ENCODE measurements around the gene ANKS1B.

Gene ANKS1B

DNA sequence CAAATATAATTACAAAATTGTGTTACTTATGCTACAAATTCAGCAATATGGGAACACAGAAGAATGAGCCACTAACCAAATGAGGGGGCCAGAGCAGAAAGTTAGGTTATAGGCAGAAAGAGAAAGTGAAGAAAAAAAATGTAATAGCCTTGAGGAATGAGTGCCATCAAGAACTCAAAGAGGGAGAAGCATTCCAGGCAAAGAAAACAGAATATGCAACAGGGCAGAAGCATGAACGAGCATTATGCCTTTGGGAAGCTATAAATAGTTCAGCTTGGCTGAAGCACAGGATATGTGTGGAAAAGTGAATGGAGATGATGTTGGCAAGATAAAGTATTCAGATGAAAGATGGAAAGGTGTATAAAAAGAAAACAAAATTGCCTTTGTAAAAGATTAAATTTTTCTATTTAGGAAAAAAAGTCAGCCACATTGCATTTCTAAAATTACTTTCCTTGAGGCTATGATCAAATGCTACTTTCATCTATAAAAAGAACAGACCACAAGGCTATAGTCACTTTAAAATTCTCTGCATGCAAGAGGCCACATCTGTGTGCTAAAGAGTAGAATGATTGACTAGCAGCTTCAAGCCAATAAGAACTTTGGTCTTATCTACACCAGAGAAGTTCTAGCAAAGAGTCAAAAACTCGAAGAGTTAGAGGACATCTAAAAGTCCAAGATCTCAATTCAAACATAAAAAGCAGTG, 530.7 kb downstream of the ANKS1B start:
- peak; percentile 8 for DNase-seq (ENCODE audit: low spot score)

DNA sequence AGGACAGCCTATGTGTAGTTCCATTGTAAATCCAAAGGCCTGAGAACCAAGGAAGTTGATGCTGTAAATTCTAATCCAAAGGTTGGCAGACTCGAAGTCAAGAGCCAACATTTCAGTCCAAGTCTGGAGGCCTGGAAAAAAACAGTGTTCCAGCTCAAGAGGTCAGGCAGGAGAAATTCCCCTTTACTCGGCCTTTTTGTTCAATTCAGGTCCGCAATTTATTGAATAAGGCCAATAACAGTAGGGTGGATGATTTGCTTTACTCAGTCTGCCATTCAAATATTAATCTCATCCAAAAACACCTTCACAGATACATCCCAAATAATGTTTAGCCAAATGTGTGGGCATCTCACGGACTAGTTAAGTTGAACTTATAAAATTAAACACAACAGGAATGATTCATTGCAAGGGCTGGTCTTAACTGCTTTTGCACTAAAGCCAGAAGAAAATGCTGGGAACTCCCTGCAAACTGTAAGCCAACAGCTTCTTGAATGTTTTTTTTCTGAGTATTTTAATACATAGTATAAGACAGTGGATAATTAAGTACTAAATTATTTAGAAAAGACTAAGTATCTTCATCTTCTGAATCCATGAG, 534.6 kb downstream of the ANKS1B start:
- DNase-seq (ENCODE audit: low spot score) = no peak

DNA sequence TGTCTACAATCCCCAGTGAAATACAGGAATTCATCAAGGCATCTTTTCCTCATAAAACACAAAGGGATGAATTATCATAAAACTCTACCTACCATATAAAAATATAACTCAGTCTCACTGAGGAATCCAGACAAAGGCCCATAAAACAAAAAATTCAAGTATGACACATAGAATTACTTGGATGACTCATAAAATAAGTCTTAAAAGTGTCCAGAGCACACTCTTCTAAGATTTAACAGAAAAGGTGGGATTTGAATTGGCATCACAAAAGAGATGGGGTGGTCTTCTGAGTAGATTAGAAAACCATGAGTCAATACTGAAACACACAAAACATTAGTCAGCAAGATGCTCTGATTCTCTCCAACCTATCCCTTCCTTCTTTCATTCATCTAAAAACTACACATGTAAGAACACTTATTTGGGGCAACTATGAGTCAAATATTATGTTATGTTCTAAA, 539.8 kb downstream of the ANKS1B start:
- DNase-seq (ENCODE audit: low spot score) = no peak

DNA sequence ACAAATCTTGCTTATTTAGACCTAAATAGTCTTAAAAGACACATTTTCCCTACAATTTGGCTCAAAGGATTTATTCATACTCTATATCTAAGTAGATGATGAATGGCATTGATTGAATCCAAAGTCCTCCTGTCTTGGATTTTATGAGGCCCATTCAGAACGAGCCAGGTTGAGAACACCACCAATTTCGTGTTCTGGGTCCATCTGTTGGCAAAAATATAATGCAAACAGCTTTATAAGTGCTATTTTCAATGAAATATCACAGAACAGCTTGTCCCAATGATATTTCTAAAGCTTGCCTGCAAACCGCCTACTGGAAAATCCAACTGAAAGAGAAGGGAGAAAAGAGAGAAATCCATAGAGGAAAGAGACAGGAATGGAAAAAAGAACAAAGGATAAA, 542.0 kb downstream of the ANKS1B start:
- no peak for DNase-seq (ENCODE audit: low spot score)

DNA sequence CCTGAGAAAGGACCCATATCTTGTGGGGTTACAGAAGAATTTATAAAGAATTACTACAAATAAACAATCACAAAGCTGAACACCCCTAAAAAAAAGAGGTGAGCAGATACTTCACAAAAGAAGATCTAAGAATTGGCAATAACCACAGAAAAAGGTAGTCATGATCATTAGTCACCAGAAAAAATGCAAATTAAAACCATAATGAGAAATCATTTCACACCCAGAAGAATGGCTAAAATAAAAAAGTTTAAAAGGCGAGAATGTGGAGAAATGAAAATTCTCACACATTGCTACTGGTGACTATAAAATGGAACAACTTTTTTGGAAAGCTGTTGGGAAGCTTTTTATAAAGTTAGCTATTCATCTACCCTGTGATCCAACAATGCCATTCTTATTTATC, 545.3 kb downstream of the ANKS1B start:
- DNase-seq (ENCODE audit: low spot score) = no peak

GRCh38 chr12:99436584-99436983, 548.2 kb downstream of the ANKS1B start:
- DNase-seq (ENCODE audit: low spot score) = no peak

DNA sequence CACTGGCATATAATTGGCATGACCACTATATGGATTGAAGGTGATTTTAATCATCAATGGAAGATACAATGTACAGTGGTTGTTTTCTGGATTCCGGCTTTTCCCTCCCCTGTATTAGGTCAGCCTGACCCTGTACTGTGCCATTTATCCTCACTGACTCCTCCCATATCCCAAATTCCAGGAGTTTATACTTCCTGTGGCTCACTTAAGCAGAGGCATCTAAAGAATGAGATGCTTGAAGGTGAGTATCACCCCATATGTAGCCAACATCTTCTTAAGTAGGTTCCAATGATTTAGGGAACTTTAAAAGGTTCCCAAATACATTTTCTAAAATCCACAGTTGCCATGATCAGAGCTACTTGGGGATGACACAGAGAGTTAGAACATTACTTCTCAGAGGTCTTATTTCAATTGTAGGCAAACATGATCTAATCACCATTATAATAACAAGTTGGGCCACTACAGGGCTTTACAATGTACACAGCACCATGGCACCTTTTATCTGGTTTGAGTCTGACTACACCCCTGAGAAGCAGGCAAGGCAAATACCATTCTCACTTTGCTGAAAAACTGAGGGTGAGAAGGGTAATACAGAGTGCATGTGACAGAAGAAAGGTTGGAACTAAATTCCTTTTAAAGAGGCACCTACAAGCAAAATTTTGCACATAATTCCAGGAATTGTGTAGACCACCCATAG, 549.5 kb downstream of the ANKS1B start:
- no peak for DNase-seq (ENCODE audit: low spot score)

DNA sequence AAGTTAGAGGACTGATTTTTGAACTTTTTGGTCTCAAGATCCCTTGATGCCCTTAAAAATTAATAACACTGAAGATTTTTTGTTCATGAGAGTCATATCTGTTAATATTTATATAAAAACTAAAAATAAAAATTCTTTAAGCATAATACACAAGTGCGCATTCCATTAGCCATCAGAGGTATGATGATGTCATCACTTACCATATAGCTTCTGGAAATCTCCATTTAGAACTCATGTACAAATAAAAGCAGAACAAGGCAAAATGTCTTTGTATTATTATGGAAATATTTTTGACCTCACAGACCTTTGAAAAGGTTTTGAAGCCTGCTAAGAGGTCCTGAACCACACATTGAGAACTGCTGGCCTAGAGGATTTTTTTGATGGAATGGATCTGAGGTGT, 551.6 kb downstream of the ANKS1B start:
- DNase-seq (ENCODE audit: low spot score) = no peak

- DNase-seq (ENCODE audit: low spot score) = no peak
These were observed 553.5 kb downstream of the ANKS1B start for GRCh38 chr12:99431203-99431602.

- no peak for DNase-seq (ENCODE audit: low spot score)
These were observed 557.6 kb downstream of the ANKS1B start for GRCh38 chr12:99427104-99427503.

DNA sequence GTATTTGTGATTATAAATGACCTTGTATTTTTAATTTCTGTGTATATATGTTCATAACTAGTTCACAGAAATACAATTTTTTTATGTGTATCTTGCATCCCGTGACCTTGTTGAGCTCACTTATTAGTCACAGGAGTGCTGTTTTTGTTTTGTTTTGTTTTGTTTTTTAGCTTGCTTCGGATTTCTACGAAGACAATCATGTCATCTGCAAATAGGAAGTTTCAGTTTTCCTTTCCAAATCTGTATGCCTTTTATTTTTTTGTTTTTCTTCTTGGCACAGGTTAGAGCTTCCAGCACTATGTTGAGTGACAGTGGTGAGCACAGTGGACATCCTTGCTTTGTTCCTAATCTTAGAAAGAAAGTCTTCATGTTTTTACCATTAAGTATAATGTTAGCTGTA, 566.4 kb downstream of the ANKS1B start:
- DNase-seq (ENCODE audit: low spot score) = no peak

DNA sequence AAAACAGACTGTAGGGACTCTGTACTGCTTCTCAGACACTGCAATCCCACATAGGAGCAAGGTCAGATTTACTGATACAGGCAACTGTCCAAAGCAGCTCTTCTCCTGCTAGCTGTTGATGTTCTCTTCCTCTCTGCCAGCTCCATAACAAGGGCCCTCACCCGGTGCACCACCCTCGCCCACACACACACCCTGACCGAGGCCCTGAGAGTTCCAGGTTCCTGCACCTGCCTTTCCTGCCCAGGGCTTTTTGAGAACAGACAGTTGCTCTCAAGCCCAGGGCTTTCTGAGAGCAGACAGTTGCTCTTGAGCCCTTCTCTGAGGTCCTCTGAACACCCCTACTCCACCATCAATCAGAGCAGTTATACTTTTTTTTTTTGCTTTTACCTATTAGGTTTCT, 571.0 kb downstream of the ANKS1B start:
- DNase-seq (ENCODE audit: low spot score) = no peak

DNA sequence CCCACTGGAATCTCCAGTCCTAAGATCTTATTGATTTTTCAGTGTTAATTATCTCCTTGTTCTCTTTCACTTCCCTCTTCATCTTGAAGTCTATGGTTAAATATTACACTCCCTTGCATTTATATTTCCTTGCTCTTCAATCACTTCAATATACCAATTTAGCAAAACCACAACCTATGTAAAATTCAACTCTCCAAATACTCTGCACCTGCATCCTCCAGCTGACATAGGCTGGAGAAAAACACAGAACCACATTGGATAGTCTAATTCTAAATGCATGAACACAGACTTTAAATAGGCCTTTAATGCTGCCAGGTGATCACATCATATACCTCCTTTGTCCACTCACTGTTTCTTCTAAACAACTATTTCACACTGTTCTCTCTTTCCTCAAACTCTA, 591.0 kb downstream of the ANKS1B start:
- no peak for DNase-seq (ENCODE audit: low spot score)

DNA sequence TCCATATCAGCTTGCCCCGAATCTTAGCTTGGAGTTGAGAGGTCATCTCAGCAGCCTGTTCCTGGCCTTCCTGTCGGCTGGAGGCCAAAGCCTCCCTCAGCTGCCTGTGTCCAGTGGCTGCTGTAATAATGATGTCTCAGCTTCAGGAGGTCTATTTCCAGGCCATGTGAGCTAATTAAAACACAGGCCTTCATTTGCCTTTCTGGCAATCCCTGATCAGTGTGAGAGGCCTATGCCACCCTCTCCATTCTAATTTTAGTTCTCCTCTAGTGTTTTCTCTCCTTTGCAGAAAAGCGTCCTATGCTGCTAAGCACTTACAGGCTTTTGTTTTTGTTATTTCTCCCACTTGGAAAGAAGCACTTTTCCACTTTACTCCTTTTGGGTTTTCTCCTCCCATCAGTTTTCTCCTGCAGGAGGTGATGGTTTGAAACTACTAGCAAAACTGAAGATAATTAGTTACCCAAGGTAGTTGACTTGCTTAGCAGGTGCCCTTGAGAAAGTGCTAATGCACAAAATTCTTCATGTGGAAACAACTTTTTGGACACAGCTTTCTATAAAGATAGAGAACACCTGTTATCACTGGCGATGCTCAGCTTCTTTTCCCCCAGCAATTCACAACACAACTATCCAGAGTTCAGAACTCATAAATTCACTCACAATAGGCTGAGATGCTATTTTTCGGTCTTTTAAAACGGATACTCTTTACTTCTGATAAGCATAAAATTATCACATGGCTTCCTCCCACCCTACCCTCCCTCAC, 592.5 kb downstream of the ANKS1B start:
- no peak for DNase-seq (ENCODE audit: low spot score)

DNA sequence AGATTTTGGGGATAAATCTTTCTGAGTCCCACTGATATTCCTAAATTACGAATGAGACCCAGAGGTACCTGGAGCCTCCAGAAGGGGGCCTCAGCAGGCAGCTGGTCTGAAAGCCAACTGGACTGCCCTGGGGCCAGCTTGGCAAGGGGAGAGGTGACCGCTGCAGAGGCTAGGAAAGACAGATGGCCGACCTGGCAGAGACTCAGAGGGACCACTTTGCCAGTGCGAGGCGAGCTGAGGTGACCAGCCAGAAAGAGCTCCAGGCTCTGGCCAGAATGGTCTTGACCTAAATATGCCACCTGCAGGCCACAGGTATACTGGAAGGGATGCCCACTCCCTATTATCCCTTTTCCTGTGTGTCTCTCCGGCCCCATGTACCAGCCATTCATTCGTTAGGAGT, 594.0 kb downstream of the ANKS1B start:
- peak; percentile 29 for DNase-seq (ENCODE audit: low spot score)

- DNase-seq (ENCODE audit: low spot score) = no peak
These were observed 595.0 kb downstream of the ANKS1B start for GRCh38 chr12:99389751-99390150.

- DNase-seq (ENCODE audit: low spot score) = no peak
These were observed 596.0 kb downstream of the ANKS1B start for GRCh38 chr12:99388671-99389195.

DNA sequence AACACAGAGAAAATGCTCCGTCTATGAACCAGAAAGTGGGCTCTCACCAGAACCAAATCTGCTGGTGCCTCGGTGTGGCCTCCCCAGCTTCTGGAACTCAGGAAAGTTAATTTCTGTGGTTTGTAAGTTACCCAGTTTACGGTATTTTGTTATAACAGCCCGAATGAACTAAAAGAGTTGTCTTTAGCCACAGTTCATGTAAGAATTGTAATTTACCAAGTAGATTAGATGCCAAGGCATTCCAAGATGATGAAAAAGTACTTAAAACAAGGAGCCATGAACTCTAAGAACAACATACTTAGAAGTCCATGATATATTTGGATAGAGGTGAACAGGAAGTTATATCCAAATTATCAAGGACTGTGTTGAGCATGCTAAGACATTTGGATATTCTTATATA, 597.1 kb downstream of the ANKS1B start:
- no peak for DNase-seq (ENCODE audit: low spot score)

DNA sequence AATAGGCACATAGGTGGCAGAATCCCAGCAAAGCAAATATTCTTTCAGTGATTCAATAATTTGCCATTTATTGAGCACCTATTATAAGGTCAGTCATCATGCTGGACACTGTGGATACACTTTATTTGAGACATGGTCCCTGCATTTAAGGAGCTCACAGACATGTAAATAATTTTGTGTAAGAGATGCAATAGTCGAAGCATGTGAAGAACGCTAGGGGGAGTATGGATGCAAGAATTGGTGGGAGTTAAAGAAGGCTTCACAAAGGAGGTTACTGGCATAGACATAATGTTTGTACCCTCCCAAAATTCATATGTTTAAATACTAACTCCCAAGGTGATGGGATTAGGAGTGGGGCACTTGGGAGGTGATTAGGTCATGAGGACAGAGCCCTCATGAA, 597.8 kb downstream of the ANKS1B start:
- peak; percentile 40 for DNase-seq (ENCODE audit: low spot score)

DNA sequence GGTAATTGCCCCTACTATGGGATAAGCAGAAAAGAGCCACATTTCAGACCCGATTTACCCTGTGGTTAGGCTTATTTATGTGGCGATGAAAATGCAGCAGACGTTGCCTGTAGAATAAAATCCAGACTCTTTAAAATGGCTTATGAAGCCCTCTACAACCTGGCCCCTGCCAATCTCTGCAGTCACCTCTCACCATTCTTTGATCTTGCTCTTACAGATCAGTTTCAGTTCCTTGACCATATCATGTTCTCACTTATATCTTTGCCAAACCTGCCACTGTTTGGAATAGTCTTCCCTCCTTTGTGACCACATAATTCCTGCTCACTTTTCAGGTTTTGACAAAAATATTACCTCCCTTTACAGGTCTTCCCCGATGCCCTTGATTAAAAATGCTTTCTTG, 601.5 kb downstream of the ANKS1B start:
- DNase-seq (ENCODE audit: low spot score) = no peak

GRCh38 chr12:99381992-99382391, 602.7 kb downstream of the ANKS1B start:
- no peak for DNase-seq (ENCODE audit: low spot score)

- no peak for DNase-seq (ENCODE audit: low spot score)
These were observed 604.0 kb downstream of the ANKS1B start for GRCh38 chr12:99380701-99381100.

All from GM03348 (cell line).